NB4 (cell line): ENCODE results near the gene CFAP92.

Source experiments
- MYC ChIP-seq: IDR thresholded peaks from 2 replicates; pipeline ENCODE4 v1.6.1; 2011; ENCODE audit warnings: low read depth, low read length
- POLR2A ChIP-seq: IDR thresholded peaks from 2 replicates; pipeline ENCODE4 v1.6.1; 2011; ENCODE audit warnings: mild to moderate bottlenecking; ENCODE audit not compliant: insufficient read length; ENCODE audit errors: extremely low read depth
- TF ChIP-seq, protein P1 (sequence below): IDR thresholded peaks from one replicate; pipeline ENCODE4 v1.5.1; 2012; ENCODE audit warnings: low read depth, low read length
- TF ChIP-seq, protein P2 (sequence below): IDR thresholded peaks from 2 replicates; pipeline ENCODE4 v1.6.1; 2011; ENCODE audit warnings: low read depth, low read length

DNA sequence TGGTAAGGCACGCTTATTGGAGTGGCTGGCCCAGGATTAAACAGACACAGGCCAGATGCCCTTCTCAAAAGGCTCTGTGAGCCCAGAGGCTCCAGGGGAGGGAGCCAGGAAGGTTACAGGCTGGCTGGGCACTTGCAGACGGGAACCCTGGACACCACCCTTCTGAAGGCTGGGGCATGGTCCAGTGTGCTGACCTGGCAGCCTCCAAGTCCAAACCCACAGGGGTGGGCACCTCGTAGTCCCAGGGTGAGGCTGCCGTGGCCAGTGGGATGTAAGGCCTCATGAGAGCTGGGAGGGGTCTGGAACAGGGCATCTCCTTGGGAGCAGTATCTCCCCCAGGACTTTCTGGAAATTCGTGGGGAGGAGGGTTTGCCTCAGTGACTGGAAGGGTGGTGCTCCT is 26.8 kb upstream of the CFAP92 start:
- no peak for TF ChIP-seq POLR2A
- TF ChIP-seq, protein P1, sequence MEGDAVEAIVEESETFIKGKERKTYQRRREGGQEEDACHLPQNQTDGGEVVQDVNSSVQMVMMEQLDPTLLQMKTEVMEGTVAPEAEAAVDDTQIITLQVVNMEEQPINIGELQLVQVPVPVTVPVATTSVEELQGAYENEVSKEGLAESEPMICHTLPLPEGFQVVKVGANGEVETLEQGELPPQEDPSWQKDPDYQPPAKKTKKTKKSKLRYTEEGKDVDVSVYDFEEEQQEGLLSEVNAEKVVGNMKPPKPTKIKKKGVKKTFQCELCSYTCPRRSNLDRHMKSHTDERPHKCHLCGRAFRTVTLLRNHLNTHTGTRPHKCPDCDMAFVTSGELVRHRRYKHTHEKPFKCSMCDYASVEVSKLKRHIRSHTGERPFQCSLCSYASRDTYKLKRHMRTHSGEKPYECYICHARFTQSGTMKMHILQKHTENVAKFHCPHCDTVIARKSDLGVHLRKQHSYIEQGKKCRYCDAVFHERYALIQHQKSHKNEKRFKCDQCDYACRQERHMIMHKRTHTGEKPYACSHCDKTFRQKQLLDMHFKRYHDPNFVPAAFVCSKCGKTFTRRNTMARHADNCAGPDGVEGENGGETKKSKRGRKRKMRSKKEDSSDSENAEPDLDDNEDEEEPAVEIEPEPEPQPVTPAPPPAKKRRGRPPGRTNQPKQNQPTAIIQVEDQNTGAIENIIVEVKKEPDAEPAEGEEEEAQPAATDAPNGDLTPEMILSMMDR, result no peak
- TF ChIP-seq, protein P2, sequence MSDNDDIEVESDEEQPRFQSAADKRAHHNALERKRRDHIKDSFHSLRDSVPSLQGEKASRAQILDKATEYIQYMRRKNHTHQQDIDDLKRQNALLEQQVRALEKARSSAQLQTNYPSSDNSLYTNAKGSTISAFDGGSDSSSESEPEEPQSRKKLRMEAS, result no peak
- no peak for TF ChIP-seq MYC
